Loucy (cell line): Measurements from ENCODE around the gene ERP27.
A peak's percentile ranks its signal among the peaks of the same experiment; 100 is the strongest.

Experiments used
- H2AFZ ChIP-seq: fragments of 200-600 bp; sonication (generic); 2 replicates; pipeline ENCODE4 v1.6.0; 2016; ENCODE audit warnings: antibody characterized with exemption, mild to moderate bottlenecking, low read length, moderate library complexity
- H3F3A ChIP-seq: fragments of 200-600 bp; 2 replicates; pipeline ENCODE4 v1.6.0; 2016; ENCODE audit warnings: antibody characterized with exemption, low read depth, mild to moderate bottlenecking
- H3K27me3 ChIP-seq: fragments of 200-600 bp; sonication (generic); 2 replicates; pipeline ENCODE4 v1.6.1; 2014; ENCODE audit warnings: low read length, mild to moderate bottlenecking; ENCODE audit not compliant: insufficient read depth, poor library complexity, severe bottlenecking
- H3K36me3 ChIP-seq: fragments of 200-600 bp; sonication (generic); 2 replicates; pipeline ENCODE4 v1.6.1; 2016; ENCODE audit warnings: low read length; ENCODE audit not compliant: insufficient read depth
- H3K4me1 ChIP-seq: fragments of 200-600 bp; sonication (generic); 2 replicates; pipeline ENCODE4 v1.5.1; 2014; ENCODE audit warnings: low read length, mild to moderate bottlenecking; ENCODE audit not compliant: insufficient read depth, poor library complexity, severe bottlenecking
- H3K4me2 ChIP-seq: fragments of 200-600 bp; sonication (generic); 2 replicates; pipeline ENCODE4 v1.6.0; 2014; ENCODE audit warnings: antibody characterized with exemption, low read length, low read depth, mild to moderate bottlenecking; ENCODE audit not compliant: poor library complexity, severe bottlenecking
- H3K4me3 ChIP-seq: fragments of 200-600 bp; sonication (generic); 2 replicates; pipeline ENCODE4 v1.5.1; 2014; ENCODE audit warnings: low read length, mild to moderate bottlenecking, mixed read lengths; ENCODE audit not compliant: poor library complexity, severe bottlenecking
- H3K79me2 ChIP-seq: fragments of 200-600 bp; sonication (generic); 2 replicates; pipeline ENCODE4 v1.6.1; 2014; ENCODE audit warnings: low read length; ENCODE audit not compliant: insufficient read depth
- H3K9ac ChIP-seq: fragments of 200-600 bp; sonication (generic); 2 replicates; pipeline ENCODE4 v1.6.0; 2014; ENCODE audit warnings: mild to moderate bottlenecking, low read depth, low read length, moderate library complexity; ENCODE audit not compliant: poor library complexity, severe bottlenecking
- H3K9me2 ChIP-seq: fragments of 200-600 bp; sonication (generic); replicated peaks from 2 replicates; pipeline ENCODE4 v1.6.1; 2016; ENCODE audit warnings: low read depth, low read length, mixed read lengths
- H3K9me3 ChIP-seq: fragments of 200-600 bp; sonication (generic); 2 replicates; pipeline ENCODE4 v1.6.1; 2014; ENCODE audit warnings: mild to moderate bottlenecking, antibody characterized with exemption, low read length, low read depth; ENCODE audit not compliant: insufficient read depth
- H4K20me1 ChIP-seq: fragments of 200-600 bp; sonication (generic); 2 replicates; pipeline ENCODE4 v1.6.0; 2014; ENCODE audit warnings: antibody characterized with exemption, low read length, mild to moderate bottlenecking; ENCODE audit not compliant: insufficient read depth, poor library complexity, severe bottlenecking
- EZH2phosphoT487 ChIP-seq: fragments of 200-600 bp; IDR thresholded peaks from 2 replicates; pipeline ENCODE4 v1.6.1; 2018; ENCODE audit warnings: antibody characterized with exemption, mild to moderate bottlenecking, moderate library complexity, borderline replicate concordance
- TF ChIP-seq, protein P1 (sequence below): fragments of 200-600 bp; sonication (generic); conservative IDR thresholded peaks from 2 replicates; pipeline ENCODE4 v1.5.1; 2014; ENCODE audit warnings: mild to moderate bottlenecking, antibody characterized with exemption, low read length

ERP27 gene

DNA sequence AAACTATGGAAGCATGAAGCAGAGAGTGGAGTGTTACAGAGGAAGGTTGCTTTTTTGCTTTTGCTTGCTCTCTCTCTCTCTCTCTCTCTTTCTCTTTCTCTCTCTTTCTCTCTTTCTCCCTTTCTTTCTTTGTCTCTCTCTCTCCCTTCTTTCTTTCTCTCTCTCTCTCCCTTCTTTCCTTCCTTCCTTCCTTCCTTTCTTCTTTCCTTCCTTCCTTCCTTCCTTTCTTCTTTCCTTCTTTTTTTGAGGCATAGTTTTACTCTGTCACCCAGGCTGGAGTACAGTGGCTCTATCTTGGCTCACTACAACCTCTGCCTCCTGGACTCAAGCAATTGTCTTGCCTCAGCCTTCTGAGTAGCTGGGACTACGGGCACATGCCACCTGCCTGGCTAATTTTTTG lies 15.4 kb upstream of the ERP27 start:
- Histone ChIP-seq H3K36me3 (peaks cover 33% of the 10 kb centered on the region), H3K4me1 (peaks cover 84% of the 10 kb centered on the region), H3K9ac (peak overlapping the region; percentile 99), H3K9me2 (no peaks in the 10 kb centered on the region), H3K4me3 (peak overlapping the region; percentile 79), H3K27me3 (no peaks in the 10 kb centered on the region), H4K20me1 (peaks cover 75% of the 10 kb centered on the region), H3K9me3 (no peaks in the 10 kb centered on the region), H3F3A (peaks cover 28% of the 10 kb centered on the region), H3K4me2 (peak overlapping the region; percentile 93), H3K79me2 (peaks cover 96% of the 10 kb centered on the region), H2AFZ (no peak overlapping the region)
- no peak for TF ChIP-seq EZH2phosphoT487
- TF ChIP-seq, protein P1, sequence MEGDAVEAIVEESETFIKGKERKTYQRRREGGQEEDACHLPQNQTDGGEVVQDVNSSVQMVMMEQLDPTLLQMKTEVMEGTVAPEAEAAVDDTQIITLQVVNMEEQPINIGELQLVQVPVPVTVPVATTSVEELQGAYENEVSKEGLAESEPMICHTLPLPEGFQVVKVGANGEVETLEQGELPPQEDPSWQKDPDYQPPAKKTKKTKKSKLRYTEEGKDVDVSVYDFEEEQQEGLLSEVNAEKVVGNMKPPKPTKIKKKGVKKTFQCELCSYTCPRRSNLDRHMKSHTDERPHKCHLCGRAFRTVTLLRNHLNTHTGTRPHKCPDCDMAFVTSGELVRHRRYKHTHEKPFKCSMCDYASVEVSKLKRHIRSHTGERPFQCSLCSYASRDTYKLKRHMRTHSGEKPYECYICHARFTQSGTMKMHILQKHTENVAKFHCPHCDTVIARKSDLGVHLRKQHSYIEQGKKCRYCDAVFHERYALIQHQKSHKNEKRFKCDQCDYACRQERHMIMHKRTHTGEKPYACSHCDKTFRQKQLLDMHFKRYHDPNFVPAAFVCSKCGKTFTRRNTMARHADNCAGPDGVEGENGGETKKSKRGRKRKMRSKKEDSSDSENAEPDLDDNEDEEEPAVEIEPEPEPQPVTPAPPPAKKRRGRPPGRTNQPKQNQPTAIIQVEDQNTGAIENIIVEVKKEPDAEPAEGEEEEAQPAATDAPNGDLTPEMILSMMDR: no peak

DNA sequence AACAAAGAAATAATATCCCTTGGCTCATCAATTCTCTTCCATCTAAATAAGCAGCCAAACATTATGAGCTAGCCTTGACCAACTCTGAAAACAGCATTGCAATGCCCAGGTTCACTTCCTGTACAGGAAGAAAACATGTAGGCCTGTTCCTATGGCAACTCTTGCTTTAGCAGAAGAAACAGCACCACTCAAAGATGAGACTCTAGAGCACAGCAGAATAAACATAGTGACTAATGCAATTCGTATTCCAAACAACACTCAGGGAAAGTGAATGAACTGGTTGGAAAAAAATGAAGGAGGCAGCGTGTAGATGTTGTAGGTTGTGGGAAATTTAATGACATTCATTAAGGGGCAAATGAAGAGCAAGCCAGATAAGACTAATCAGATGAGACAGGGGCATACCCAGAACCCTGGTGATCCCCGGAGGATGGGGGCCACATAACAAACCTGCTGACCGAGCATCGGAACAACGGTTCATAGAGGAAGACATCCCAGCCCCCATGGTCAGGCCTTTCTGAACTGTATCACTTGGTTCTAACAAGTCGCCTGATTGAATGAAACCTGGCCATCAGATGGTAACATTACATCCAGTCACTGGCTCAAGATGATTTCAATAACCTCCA lies 14.1 kb upstream of the ERP27 start:
- Histone ChIP-seq H3K36me3 (peaks cover 42% of the 10 kb centered on the region), H3K27me3 (no peaks in the 10 kb centered on the region), H2AFZ (no peak overlapping the region), H3K4me1 (peaks cover 83% of the 10 kb centered on the region), H3K9ac (peak overlapping the region; percentile 99), H3K9me2 (no peaks in the 10 kb centered on the region), H3K9me3 (no peaks in the 10 kb centered on the region), H3K4me2 (peak overlapping the region; percentile 93), H4K20me1 (peaks cover 61% of the 10 kb centered on the region), H3F3A (peaks cover 32% of the 10 kb centered on the region), H3K4me3 (peak overlapping the region; percentile 79), H3K79me2 (peaks cover 95% of the 10 kb centered on the region)
- TF ChIP-seq, protein P1: no peak; the same call in 1 of the 2 replicates
- TF ChIP-seq EZH2phosphoT487: no peak

DNA sequence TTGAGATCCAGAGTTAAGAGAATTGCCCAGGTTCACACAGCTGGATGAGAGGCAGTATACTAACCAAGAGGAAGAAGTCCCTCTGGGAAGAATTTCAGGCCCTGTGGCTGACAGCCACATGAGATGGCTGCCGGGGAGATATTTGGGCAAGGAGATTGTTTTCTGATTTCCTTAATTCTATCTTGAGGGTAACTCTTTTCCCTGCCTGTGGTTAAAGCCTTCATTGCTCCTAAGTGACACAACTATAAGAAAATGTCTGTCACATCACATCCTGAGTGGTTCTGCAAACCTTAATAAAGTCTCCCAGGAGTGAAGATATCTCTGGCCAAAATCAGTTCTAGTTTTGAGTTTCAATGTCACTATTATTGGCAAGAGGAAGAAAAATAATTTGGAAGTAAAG lies 13.5 kb upstream of the ERP27 start:
- H3K9ac ChIP-seq: peak overlapping the region; percentile 98
- H3F3A ChIP-seq: peaks cover 32% of the 10 kb centered on the region
- H3K79me2 ChIP-seq: peaks cover 95% of the 10 kb centered on the region

More for the DNA sequence above, 13.5 kb upstream of the ERP27 start:
- Histone ChIP-seq H3K4me3 (peak overlapping the region; percentile 79), H2AFZ (no peak overlapping the region), H4K20me1 (peaks cover 57% of the 10 kb centered on the region), H3K36me3 (peaks cover 48% of the 10 kb centered on the region), H3K9me3 (no peaks in the 10 kb centered on the region), H3K4me2 (peak overlapping the region; percentile 93), H3K27me3 (no peaks in the 10 kb centered on the region), H3K9me2 (no peaks in the 10 kb centered on the region), H3K4me1 (peaks cover 85% of the 10 kb centered on the region)
- TF ChIP-seq, protein P1: no peak
- TF ChIP-seq EZH2phosphoT487: no peak
